C1 segment of cervical spinal cord (tissue), 14 donors: ENCODE measurements around the gene ACVR2B.
A peak's percentile ranks its signal among the peaks of the same experiment; 100 is the strongest.

Experiments
- DNase-seq, 14 donors: peaks; one replicate each; lab custom pipeline; 2025; lab: John Stamatoyannopoulos, UW

ACVR2B gene

DNA sequence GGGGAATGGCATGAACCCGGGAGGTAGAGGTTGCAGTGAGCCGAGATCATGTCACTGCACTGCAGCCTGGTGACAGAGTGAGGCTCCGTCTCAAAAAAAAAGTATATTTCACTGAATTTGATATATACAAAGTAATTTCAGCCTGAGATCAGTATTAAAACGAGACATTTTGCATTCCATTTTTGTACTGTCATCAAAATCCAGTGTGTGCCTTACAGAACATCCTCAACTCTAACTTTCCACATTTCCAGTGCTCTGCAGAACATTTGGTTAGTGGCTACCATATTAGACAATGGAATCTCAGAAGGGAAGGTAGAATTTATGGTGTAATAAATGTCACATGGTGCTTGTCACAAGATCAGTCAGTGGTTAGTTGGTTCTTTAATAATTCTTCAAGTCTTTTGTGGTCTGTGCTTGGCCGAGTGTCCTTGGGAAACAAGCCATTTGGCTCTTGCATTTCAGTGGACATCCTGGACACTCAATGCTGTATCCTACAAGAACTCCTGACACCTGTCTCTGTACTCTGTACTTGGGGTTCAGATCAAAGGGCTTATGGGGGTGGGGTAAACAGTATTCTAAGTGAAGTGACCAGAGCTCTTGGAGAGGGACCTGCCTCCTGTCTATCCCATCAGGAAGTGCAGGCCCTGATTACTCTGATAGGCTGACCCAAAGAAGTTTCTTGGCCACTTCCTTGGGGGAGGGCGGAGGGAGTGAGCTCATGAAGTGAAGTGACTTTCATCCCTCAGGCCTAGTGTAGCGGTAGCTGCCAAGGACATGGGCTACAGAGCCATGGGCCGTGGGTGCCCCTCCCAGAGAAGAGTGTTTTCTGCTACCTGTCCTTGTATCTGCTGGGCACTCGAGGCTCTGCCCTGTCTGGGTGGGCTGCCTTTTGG, 3.7 kb downstream of the ACVR2B start:
- no peak for DNase-seq

GRCh38 chr3:38458796-38459498, 5.3 kb downstream of the ACVR2B start:
- DNase-seq: peak in 2 of 14 donors; percentile 22 to 50

DNA sequence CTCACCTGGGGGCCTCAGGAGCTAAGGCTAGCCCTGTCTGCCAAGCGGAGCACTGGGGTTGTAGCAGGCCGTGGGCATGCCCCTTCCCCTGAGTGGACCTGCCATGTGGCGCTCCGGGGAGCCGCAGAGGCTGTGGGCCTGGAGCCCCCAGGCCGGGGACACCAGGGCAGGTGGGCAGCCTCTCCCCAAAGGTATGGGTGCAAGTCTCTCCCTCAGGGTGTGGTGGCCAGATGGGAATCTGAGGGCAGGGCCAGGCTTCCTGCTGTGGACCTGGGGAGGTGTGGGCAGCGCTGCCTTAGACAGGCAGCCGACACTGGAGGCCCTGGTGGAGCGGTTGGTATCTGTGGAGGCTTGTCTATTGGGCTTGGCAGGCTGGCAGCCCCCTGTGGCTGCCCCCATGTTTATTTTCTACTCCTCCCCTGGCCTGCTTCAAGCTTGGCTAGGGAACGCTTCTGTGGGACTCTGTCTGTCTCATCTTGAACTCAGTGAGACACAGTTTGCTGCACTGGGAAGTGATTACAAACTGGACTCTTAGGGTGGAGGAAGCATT, 5.9 kb downstream of the ACVR2B start:
- DNase-seq: peak in 1 of 14 donors; percentile 50

DNA sequence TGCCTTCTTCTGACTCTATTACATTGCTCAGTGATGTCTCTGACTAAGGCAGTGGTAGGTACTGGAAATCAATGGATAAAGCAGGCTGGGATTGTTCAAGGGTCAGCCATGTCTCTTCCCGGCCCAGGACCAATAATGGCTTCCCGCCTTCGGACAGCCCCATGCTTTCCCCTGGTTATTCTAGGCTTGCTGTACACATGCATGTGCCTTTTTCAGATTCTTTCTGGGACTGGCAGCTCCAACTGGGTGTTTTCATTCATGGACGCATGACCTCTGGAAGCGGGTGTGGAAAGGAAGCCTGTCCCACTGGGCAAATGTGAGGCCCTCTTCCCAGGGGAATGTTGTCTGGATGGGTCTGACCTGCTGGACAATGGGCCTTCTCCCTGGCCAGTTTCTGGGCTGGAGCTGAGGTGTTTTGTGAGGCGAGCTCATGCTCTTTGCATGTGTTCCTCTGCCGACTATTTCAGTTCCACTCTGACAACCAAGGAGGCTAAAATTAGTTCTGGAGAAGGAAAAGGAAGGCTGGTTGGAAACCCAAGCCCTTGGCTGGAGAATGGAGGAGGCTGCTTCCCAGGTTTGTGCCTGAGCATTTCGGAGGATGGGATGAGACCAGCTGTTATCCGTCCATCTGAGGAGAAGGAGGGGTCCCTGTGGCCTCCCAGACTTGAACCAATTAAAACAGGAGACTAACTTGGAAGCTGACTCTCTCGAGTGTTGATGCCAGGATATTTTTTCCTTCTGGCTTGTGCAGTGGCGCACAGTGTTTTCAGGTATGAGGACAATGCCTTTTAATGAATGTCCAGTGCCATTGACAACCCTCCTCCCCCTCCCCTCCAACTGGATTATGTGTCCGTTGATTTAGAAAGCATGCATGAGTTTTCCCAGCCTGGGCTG, 6.9 kb downstream of the ACVR2B start:
- DNase-seq: peak in 1 of 14 donors; percentile 76

- DNase-seq: no peak
Observed at GRCh38 chr3:38465588-38466154, 12.0 kb downstream of the ACVR2B start.

DNA sequence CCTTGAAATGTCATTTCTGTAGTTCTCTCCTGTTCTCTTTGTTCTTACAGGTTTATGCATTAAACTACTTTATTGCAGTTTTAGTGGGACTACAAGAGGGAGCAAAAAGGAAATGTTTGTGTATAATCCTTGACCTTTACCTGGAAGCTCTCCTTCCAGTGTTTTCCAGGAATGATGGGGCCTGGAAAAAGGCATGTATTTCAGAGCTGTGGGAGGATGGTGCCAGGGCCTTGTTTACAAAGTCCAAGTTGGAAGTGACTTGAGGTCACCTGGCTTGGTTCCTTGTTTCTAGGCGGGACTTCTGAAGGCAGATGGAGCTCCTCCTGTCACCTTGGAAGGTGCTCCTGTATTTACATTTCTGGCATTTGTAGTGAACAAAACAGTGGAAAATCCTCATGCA, 15.1 kb downstream of the ACVR2B start:
- DNase-seq: peak in 2 of 14 donors; percentile 13 to 93

- no peak for DNase-seq
Observed at GRCh38 chr3:38469852-38470251, 16.2 kb downstream of the ACVR2B start.

GRCh38 chr3:38471260-38471857, 17.7 kb downstream of the ACVR2B start:
- no peak for DNase-seq

GRCh38 chr3:38472342-38472741, 18.7 kb downstream of the ACVR2B start:
- DNase-seq: no peak

DNA sequence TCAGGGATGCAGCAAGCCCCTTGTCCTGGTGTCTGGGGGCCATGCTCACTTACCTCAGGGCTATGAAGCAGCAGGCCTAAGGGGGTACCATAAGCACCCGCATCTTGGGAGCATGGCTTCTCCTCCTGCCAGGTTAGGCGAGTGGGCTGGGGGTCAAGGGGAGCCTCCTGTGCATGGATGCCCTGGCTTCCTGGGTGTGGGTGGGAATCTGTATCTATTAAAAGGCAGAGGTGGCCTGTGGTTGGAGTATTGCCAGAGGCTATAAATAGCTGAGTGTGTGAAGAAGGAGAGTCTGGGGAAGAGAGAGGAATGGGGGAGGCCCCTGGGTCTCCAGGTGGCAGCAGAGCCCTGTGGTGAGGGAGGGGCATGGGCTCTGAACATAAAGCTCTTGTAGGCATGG, 19.5 kb downstream of the ACVR2B start:
- no peak for DNase-seq

DNA sequence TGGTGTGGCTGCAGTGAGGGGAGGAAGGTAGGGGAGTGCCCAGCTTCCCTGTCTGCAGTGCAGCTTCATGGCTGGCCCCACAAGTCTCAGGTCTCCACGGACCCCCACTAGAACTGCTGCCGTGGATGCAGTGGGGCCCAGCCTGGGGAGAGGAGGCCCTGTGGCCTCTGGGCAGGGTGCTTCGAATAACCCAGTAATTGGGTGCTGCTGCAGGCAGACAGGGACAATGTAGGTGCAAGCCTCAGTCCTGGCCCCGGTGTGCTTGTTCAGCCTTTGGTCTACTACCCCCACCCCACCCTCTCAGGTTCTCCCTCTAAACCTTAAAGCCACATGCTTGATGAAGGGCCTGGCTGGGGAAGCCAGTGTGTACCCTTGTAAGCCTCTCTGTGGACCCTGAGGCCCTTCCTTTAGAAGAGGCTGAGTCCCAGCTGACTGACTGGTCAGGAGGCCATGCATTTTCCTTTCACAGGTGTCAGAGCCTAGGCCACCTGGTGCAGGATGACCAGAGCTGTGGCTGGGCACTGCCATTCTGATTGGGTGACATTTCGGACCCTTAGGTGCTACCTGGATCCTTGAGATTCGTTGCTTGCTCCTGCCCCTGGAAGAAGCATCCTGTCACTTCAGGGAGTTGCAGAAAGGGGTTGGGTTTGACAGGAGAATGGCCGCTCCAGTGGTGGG, 21.4 kb downstream of the ACVR2B start:
- DNase-seq: no peak

DNA sequence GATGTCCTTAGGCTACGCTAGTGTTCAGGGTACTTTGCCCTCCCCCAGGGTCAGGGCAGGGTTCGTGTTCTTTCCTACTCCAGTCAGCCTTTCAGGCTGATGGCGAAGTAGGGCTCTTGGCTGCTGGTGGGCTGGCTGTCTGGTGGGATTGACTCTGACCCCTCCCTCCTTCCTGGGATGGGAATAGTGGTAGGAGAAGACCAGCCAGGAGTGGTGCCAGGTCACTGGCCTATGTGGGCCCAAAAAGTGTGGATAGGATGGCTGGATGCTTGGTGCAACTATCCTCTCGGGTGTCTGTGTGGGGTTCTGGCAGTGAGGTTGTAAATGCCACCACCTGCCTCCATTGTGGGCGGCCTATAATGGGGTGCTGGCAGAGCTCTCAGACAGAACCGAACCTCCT, 22.0 kb downstream of the ACVR2B start:
- DNase-seq: no peak

DNA sequence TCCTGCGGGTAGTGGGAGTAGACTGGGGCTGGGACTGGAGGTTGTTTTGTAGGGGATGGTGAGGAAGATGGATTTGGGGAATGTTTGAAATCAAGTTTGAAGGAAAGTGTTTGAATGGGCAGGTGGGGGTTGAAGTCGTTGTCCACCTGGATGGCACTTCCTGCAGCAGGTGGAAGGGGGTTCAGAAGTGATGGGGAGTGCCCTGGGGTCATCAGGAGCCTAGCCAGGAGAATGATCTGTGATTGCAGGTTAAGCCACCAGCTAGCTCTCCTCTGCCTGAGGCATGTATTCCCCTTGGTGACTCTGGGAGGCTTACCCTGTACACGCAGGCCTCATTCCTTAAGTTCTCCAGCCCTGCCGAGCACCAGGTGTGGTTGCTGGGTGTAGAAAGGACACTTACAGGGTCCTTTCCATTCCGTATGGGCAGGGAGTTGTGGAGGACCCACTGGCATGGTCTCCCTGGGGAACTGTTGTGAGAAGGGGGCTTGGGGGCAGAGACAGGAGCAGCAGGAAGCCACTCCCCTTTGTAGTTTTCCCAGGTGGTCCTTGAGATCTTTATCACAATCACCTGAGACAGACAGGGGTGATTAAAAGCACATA, 22.6 kb downstream of the ACVR2B start:
- no peak for DNase-seq

DNA sequence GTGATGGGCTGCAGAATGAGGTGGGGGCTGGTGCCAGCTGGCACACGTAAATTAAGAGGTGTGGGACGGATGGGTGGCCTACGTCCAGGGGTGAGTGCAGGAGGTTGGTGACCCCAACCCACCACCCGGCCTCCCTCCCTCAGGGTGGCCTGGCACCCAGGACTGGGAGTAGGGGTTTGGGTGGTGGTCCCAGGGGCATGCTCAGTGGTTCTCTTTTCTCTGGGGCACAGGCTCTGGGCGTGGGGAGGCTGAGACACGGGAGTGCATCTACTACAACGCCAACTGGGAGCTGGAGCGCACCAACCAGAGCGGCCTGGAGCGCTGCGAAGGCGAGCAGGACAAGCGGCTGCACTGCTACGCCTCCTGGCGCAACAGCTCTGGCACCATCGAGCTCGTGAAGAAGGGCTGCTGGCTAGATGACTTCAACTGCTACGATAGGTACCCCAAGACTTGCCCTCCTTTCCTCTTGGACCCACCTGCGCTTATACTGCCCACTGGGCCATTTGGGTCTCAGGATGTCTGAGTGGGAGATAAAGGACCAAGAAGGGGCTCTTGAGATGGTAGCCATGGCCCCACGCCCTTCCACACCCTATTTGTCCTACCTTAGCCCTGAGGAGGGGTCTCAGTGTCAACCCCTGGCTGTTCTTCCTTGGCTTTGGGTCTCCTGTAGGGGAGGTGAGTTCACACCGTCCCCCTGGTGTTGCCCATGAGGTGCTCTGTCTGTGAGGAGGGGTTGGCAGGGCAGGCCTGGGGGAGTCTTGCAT, 23.5 kb downstream of the ACVR2B start:
- DNase-seq: no peak

DNA sequence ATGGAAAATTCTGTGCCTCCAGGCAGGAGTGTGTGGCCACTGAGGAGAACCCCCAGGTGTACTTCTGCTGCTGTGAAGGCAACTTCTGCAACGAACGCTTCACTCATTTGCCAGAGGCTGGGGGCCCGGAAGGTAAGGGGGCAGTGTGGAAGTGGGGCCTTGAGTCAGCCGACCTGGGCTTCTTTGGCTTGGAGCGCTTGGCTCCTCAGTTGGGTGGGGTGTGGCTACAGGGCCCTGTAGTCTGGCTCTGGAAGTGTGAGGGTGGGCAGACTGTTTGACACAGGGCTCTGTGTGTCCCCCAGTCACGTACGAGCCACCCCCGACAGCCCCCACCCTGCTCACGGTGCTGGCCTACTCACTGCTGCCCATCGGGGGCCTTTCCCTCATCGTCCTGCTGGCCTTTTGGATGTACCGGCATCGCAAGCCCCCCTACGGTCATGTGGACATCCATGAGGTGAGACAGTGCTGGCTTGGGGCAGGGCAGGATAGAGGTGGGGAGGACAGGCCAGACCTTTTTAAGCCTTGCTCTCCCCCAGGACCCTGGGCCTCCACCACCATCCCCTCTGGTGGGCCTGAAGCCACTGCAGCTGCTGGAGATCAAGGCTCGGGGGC, 24.3 kb downstream of the ACVR2B start:
- DNase-seq: no peak

DNA sequence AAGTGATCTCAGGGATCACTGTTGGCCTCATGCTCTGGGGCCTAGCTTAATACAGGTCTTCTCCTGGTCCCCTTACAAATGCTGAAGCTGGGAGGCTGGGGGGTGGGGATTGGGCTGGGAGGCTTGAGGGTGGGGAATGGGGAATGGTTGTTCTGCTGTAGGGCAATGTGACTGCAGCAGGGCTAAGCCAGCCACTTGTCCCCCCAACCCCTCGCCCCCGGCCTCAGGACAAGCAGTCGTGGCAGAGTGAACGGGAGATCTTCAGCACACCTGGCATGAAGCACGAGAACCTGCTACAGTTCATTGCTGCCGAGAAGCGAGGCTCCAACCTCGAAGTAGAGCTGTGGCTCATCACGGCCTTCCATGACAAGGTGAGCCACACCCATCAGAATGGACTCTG, 25.2 kb downstream of the ACVR2B start:
- no peak for DNase-seq

DNA sequence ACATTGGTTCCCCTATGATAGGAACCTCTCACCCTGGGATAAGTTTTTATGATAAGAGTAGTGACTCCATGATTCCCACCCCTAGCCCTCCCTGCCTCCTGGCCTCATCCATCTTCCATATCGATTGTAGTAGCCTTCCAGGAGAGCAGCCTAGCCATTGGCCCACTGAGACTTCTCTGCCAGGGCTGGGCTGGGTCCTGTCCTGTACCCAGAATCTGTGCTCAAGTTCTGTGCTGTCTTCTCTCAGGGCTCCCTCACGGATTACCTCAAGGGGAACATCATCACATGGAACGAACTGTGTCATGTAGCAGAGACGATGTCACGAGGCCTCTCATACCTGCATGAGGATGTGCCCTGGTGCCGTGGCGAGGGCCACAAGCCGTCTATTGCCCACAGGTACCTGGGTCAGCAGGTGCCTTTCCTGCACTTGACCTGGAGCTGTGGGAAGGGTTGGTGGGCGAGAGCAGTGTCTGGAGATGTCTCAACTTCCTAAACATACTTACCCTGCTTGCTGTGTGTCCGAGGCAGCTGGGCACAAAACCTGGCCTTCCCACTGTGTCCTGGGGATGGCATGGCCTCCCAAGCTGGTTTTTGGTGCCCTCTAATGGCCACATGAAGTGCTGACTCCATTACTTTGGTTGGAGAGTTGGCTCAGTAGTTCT, 25.9 kb downstream of the ACVR2B start:
- DNase-seq: peak in 9 of 14 donors; percentile 19 to 66 (median 35)

- no peak for DNase-seq
Observed at GRCh38 chr3:38480093-38480445, 26.4 kb downstream of the ACVR2B start.
